Adrenal gland (tissue), 12 donors: ENCODE data around the gene FREM3. TPM values are rescaled to one million over a fixed set of nuclear protein-coding genes. Genes with fewer than 3 reads are reported as not detected.
"Not testable (repeated sequence)": the region's sequence is repeated elsewhere in the genome, so short reads cannot be mapped to it uniquely, and the experiment has no call there.

Experiments used
- DNase-seq, 7 donors: peaks; one replicate each; pipeline ENCODE4 v3.0.0-alpha.2; 2019 to 2020
- H3K27ac ChIP-seq, 5 donors: fragments of 200-600 bp; sonication (generic) in 4 of 5; 1 replicate in 3 of 5; 2 replicates in 2 of 5; pipeline versions ENCODE4 v1.5.1 to v1.8.0; 2016 to 2020; ENCODE audit warnings: mild to moderate bottlenecking in 1 of 5
- H3K27me3 ChIP-seq: fragments of 200-600 bp; 2 replicates; pipeline ENCODE4 v1.8.0; 2021
- H3K36me3 ChIP-seq, 2 donors: fragments of 200-600 bp; replicated peaks in 1 of 2; 1 replicate in 1 of 2; 2 replicates in 1 of 2; pipeline versions ENCODE4 v1.5.1 to v1.8.0; 2018 to 2022
- H3K4me1 ChIP-seq, 2 donors: fragments of 200-600 bp; replicated peaks in 1 of 2; 1 replicate in 1 of 2; 2 replicates in 1 of 2; pipeline versions ENCODE4 v1.5.1 to v1.8.0; 2018 to 2021
- H3K4me3 ChIP-seq, 4 donors: fragments of 200-600 bp; sonication (generic) in 3 of 4; one replicate each; pipeline ENCODE4 v1.5.1; 2016 to 2018
- H3K9me3 ChIP-seq, 3 donors: fragments of 200-600 bp; sonication (generic) in 1 of 3; replicated peaks in 1 of 3; 1 replicate in 2 of 3; 2 replicates in 1 of 3; pipeline versions ENCODE4 v1.5.1 to v1.8.0; 2016 to 2021
- CTCF ChIP-seq, 6 experiments: fragments of 450-650 bp in 4 of 6; fragments of 200-600 bp in 2 of 6; sonication (generic) in 1 of 6; IDR thresholded peaks; 1 replicate in 5 of 6; 2 replicates in 1 of 6; pipeline versions ENCODE4 v1.5.1 to v1.8.0; 2016 to 2021; ENCODE audit warnings: antibody characterized with exemption in 6 of 6, mild to moderate bottlenecking in 2 of 6, moderate library complexity in 1 of 6
- POLR2A ChIP-seq, 2 donors: fragments of 450-650 bp; IDR thresholded peaks; one replicate each; pipeline ENCODE4 v1.6.1; 2017; ENCODE audit warnings: antibody characterized with exemption in 2 of 2, mild to moderate bottlenecking in 2 of 2, moderate library complexity in 1 of 2
- WGBS, 4 donors: extraction: QIAGEN DNeasy Blood & Tissue Kit in 2 of 4; methylation state at CpG; one replicate each; pipeline versions ENCODE4 v1.1.5 to v1.1.7; 2013 to 2017; 5-methylcytosine and 5-hydroxymethylcytosine counted together
- intact Hi-C, 2 donors: fragments of 100-400 bp; cut with DNase I; formaldehyde crosslinking; loops; one replicate each; pipeline versions ENCODE4 v1.14.1 to v1.15.0; 2022 to 2023
- polyA plus RNA-seq, 3 donors: library from polyadenylated mRNA; stranded (reverse); fragments of 200-250 nt in 2 of 3; fragments of 350-450 nt in 1 of 3; fragmentation: Illumina TruSeq in 1 of 3; extraction: RNeasy Lipid Tissue Mini Kit (QIAGEN cat#74804) in 1 of 3; gene quantifications; one replicate each; pipeline ENCODE4 v1.2.3, GENCODE V29; 2013 to 2014
- total RNA-seq, 9 donors: library from RNA; depleted of rRNA in 4 of 9; stranded (reverse); fragments of >200 nt in 4 of 9; fragments of 120-200 nt in 1 of 9; fragmentation: NEBNext Ultra II Directional in 1 of 9; extraction: Animal tissue kit (Norgen Biotek cat#: 25700) in 1 of 9; gene quantifications; one replicate each; pipeline versions ENCODE4 v1.1.0 to v1.2.4, GENCODE V29; 2013 to 2023
- donor health status: healthy with polysubstance abuse.
- donor health status: Bipolar disorder and iron deficiency.
- donor health status: DM: yes; HTN: yes; CAD: no.
- donor health status: DM: no; HTN: no; CAD: no.
- donor health status: DM: no; HTN: no; CAD: no.
- donor health status: DM: yes; HTN: yes; CAD: no.

The FREM3 gene
- total and polyA plus RNA-seq, 12 donors: 0.06 to 0.22 TPM; not detected in 10

- Histone ChIP-seq H3K4me1 (no peaks in the 10 kb centered on the region), H3K27me3 (no peaks in the 10 kb centered on the region), H3K36me3 (peaks cover 0 to 93% of the 10 kb centered on the region in 2 donors), H3K27ac (no peak overlapping the region), H3K4me3 (no peak overlapping the region), H3K9me3 (no peaks in the 10 kb centered on the region)
- WGBS, 4 donors: 95 to 100% (median 98%) methylated on average over 3 of the region's 3 CpGs
- intact Hi-C loops: loop anchor here in 1 of 2 donors (10.0 kb wide), 1 partner anchor 1605 kb away; no protein-coding TSS in a partner anchor
- TF ChIP-seq POLR2A (IDR thresholded peaks at IDR 0.05): no peak
- TF ChIP-seq CTCF (IDR thresholded peaks at IDR 0.05): no peak
- no peak for DNase-seq
Measured at GRCh38 chr4:143539670-143540023, 160.8 kb downstream of the FREM3 start.

- no peaks in the 10 kb centered on the region for H3K4me1 ChIP-seq
- whole genome bisulfite sequencing, 4 donors: 83 to 88% (median 85%) methylated on average over 4 of the region's 4 CpGs
- no peak for DNase-seq
- no peaks in the 10 kb centered on the region for H3K9me3 ChIP-seq
- no peak overlapping the region for H3K27ac ChIP-seq
- no peak overlapping the region for H3K4me3 ChIP-seq
- H3K27me3 ChIP-seq: no peaks in the 10 kb centered on the region
- intact Hi-C loops: loop anchor here in 1 of 2 donors (10.0 kb wide), 1 partner anchor 1606 kb away; no protein-coding TSS in a partner anchor
- H3K36me3 ChIP-seq: peaks cover 0 to 93% of the 10 kb centered on the region in 2 donors
- TF ChIP-seq POLR2A (IDR thresholded peaks at IDR 0.05): no peak
- no peak for TF ChIP-seq CTCF (IDR thresholded peaks at IDR 0.05)
Measured at GRCh38 chr4:143538979-143539669, 161.4 kb downstream of the FREM3 start.

GRCh38 chr4:143531788-143532491 lies 168.5 kb downstream of the FREM3 start:
- Histone ChIP-seq H3K9me3 (no peaks in the 10 kb centered on the region), H3K36me3 (peaks cover 0 to 92% of the 10 kb centered on the region in 2 donors), H3K4me1 (peaks cover 0 to 6% of the 10 kb centered on the region in 2 donors), H3K27me3 (no peaks in the 10 kb centered on the region), H3K4me3 (no peak overlapping the region), H3K27ac (no peak overlapping the region)
- 81 to 96% (median 91%) methylated on average over 2 of the region's 2 CpGs for WGBS, 4 donors
- no peak for DNase-seq
- no peak for TF ChIP-seq CTCF (IDR thresholded peaks at IDR 0.05)
- TF ChIP-seq POLR2A (IDR thresholded peaks at IDR 0.05): no peak
- intact Hi-C loops: loop anchor here in 1 of 2 donors (10.0 kb wide), 1 partner anchor 1613 kb away; no protein-coding TSS in a partner anchor

GRCh38 chr4:143531380-143531779 lies 169.1 kb downstream of the FREM3 start:
- DNase-seq: no peak
- Histone ChIP-seq H3K9me3 (no peaks in the 10 kb centered on the region), H3K4me1 (peaks cover 0 to 6% of the 10 kb centered on the region in 2 donors), H3K4me3 (no peak overlapping the region), H3K27me3 (no peaks in the 10 kb centered on the region), H3K27ac (no peak overlapping the region), H3K36me3 (peaks cover 0 to 92% of the 10 kb centered on the region in 2 donors)
- 22 to 35% (median 31%) methylated on average over 1 of the region's 1 CpG for WGBS, 4 donors
- intact Hi-C loops: loop anchor here in 1 of 2 donors (10.0 kb wide), 1 partner anchor 1613 kb away; no protein-coding TSS in a partner anchor
- TF ChIP-seq CTCF (IDR thresholded peaks at IDR 0.05): peak in 1 of 6 experiments; percentile 31
- TF ChIP-seq POLR2A (IDR thresholded peaks at IDR 0.05): no peak

- 92 to 96% (median 94%) methylated on average over 4 of the region's 4 CpGs for WGBS, 4 donors
- H3K4me1 ChIP-seq: peaks cover 0 to 13% of the 10 kb centered on the region in 2 donors
- H3K27ac ChIP-seq, H3K9me3 ChIP-seq, H3K27me3 ChIP-seq, intact Hi-C loops, H3K4me3 ChIP-seq, DNase-seq: not testable (repeated sequence)
- H3K36me3 ChIP-seq: peaks cover 0 to 96% of the 10 kb centered on the region in 2 donors
Measured at GRCh38 chr4:143528046-143528445, 172.4 kb downstream of the FREM3 start.
